B cell (primary cell): ENCODE measurements around the gene PRRT4. TPM values are rescaled to one million over a fixed set of nuclear protein-coding genes. Genes with fewer than 3 reads are reported as not detected.

Experiments used
- ATAC-seq: fragments of 200-7000 bp; cut with Tn5 transposase; one replicate; pipeline ENCODE4 v1.10.0; 2021; ENCODE audit warnings: low read depth, mild to moderate bottlenecking, moderate number of reproducible peaks, moderate library complexity
- CTCF ChIA-PET: fragments of 350-600 bp; sonication (Branson Sonifier 250); formaldehyde crosslinking; loops from one replicate; lab custom pipeline; 2021; ENCODE audit warnings: antibody characterized with exemption, inconsistent platforms; lab: Charles Lee
- POLR2A ChIA-PET: fragments of 350-600 bp; sonication (Branson Sonifier 250); formaldehyde crosslinking; loops from one replicate; lab custom pipeline; 2021; ENCODE audit warnings: antibody characterized with exemption; lab: Charles Lee
- DNase-seq: peaks from one replicate; pipeline ENCODE4 v3.0.0; 2013
- H2AFZ ChIP-seq: 2 replicates; pipeline ENCODE4 v1.6.1; 2012; ENCODE audit warnings: mild to moderate bottlenecking, low read depth, low read length; ENCODE audit not compliant: insufficient read depth, poor library complexity, severe bottlenecking
- H3K27ac ChIP-seq, 2 donors: 1 replicate in 1 of 2; 2 replicates in 1 of 2; pipeline ENCODE4 v1.5.1; 2012 to 2013; ENCODE audit warnings: low read length in 2 of 2, mild to moderate bottlenecking in 2 of 2, moderate library complexity in 1 of 2
- H3K27me3 ChIP-seq, 4 experiments: fragments of 200-600 bp in 1 of 4; sonication (generic) in 1 of 4; replicated peaks in 1 of 4; 1 replicate in 2 of 4; 2 replicates in 2 of 4; pipeline versions ENCODE4 v1.6.1 to v1.7.0; 2013 to 2016; ENCODE audit warnings: low read length in 3 of 4, mild to moderate bottlenecking in 2 of 4, mixed read lengths in 1 of 4, moderate library complexity in 1 of 4; ENCODE audit not compliant: insufficient read depth in 4 of 4, control insufficient read depth in 3 of 4; ENCODE audit errors: control extremely low read depth in 1 of 4
- H3K36me3 ChIP-seq, 2 experiments: replicated peaks in 1 of 2; 1 replicate in 1 of 2; 2 replicates in 1 of 2; pipeline versions ENCODE4 v1.6.1 to v1.7.1; 2013; ENCODE audit warnings: low read length in 1 of 2; ENCODE audit not compliant: insufficient read depth in 2 of 2, control insufficient read depth in 1 of 2; ENCODE audit errors: control extremely low read depth in 1 of 2, extremely low read depth in 1 of 2
- H3K4me1 ChIP-seq, 2 donors: fragments of 200-600 bp in 1 of 2; sonication (generic) in 1 of 2; 1 replicate in 1 of 2; 2 replicates in 1 of 2; pipeline versions ENCODE4 v1.5.1 to v1.6.1; 2013 to 2017; ENCODE audit warnings: low read length in 2 of 2; ENCODE audit not compliant: control insufficient read depth in 2 of 2, insufficient read depth in 2 of 2
- H3K4me2 ChIP-seq: replicated peaks from 2 replicates; pipeline ENCODE3; 2012; ENCODE audit warnings: mild to moderate bottlenecking, low read depth, low read length; ENCODE audit not compliant: poor library complexity, severe bottlenecking
- H3K4me3 ChIP-seq, 5 experiments: fragments of 200-600 bp in 1 of 5; sonication (generic) in 1 of 5; 1 replicate in 3 of 5; 2 replicates in 2 of 5; pipeline versions ENCODE4 v1.5.1 to v1.7.0; 2011 to 2016; ENCODE audit warnings: low read length in 4 of 5, mild to moderate bottlenecking in 4 of 5, low read depth in 2 of 5, control low read depth in 1 of 5, moderate library complexity in 1 of 5; ENCODE audit not compliant: insufficient read depth in 1 of 5; ENCODE audit errors: control extremely low read depth in 1 of 5, extremely low read depth in 1 of 5
- H3K79me2 ChIP-seq: fragments of 200-600 bp; sonication (generic); one replicate; pipeline ENCODE4 v1.6.0; 2016; ENCODE audit warnings: low read length; ENCODE audit not compliant: control insufficient read depth, insufficient read depth
- H3K9ac ChIP-seq: fragments of 200-600 bp; sonication (generic); 2 replicates; pipeline ENCODE4 v1.6.1; 2017; ENCODE audit warnings: mild to moderate bottlenecking, low read length, moderate library complexity
- H3K9me3 ChIP-seq, 3 donors: one replicate each; pipeline versions ENCODE4 v1.6.1 to v1.7.1; 2013; ENCODE audit warnings: low read length in 2 of 3; ENCODE audit not compliant: control insufficient read depth in 2 of 3, insufficient read depth in 1 of 3; ENCODE audit errors: control extremely low read depth in 1 of 3
- H4K20me1 ChIP-seq: 2 replicates; pipeline ENCODE4 v1.6.0; 2012; ENCODE audit warnings: mild to moderate bottlenecking, low read length; ENCODE audit not compliant: insufficient read depth, control insufficient read depth, poor library complexity, severe bottlenecking
- H3K27ac Mint-ChIP-seq: one replicate; pipeline ENCODE4 v1.8.0; 2021; ENCODE audit warnings: mixed read lengths
- H3K27me3 Mint-ChIP-seq: one replicate; pipeline ENCODE4 v1.8.0; 2021; ENCODE audit warnings: mixed read lengths
- H3K4me1 Mint-ChIP-seq: one replicate; pipeline ENCODE4 v1.8.0; 2021; ENCODE audit warnings: mixed read lengths
- H3K4me3 Mint-ChIP-seq: one replicate; pipeline ENCODE4 v1.8.0; 2021; ENCODE audit warnings: mixed read lengths
- H3K9me3 Mint-ChIP-seq: one replicate; pipeline ENCODE4 v1.8.0; 2022; ENCODE audit warnings: mixed read lengths; ENCODE audit not compliant: insufficient read depth
- EZH2 ChIP-seq: IDR thresholded peaks from 2 replicates; pipeline ENCODE4 v1.6.1; 2012; ENCODE audit warnings: borderline replicate concordance, low read depth, mild to moderate bottlenecking, moderate library complexity, low read length; ENCODE audit not compliant: insufficient read depth, poor library complexity, severe bottlenecking
- WGBS: methylation state at CpG from one replicate; pipeline ENCODE4 v1.1.5; 2013; ENCODE audit warnings: missing lambda C conversion rate; ENCODE audit not compliant: insufficient coverage; 5-methylcytosine and 5-hydroxymethylcytosine counted together
- intact Hi-C: fragments of 100-400 bp; cut with micrococcal nuclease; formaldehyde crosslinking; loops from one replicate; pipeline ENCODE4 v1.10.0; 2022
- polyA plus RNA-seq: library from polyadenylated mRNA; depleted of rRNA; stranded (reverse); fragments of >200 nt; gene quantifications from 2 replicates; pipeline ENCODE4 v1.2.3, GENCODE V29; 2012
- total RNA-seq, 2 donors: library from RNA; stranded (reverse); fragments of 120-200 nt in 1 of 2; gene quantifications; 1 replicate in 1 of 2; 2 replicates in 1 of 2; pipeline versions ENCODE4 v1.2.3 to v1.2.4, GENCODE V29; 2013 to 2022
- TF ChIP-seq, protein P1 (sequence below): fragments of 200-600 bp; IDR thresholded peaks from one replicate; pipeline ENCODE4 v1.8.0; 2022; ENCODE audit warnings: antibody characterized with exemption, mild to moderate bottlenecking

The PRRT4 gene
- total and polyA plus RNA-seq, 2 donors (not counting 1 experiment from before 2014, with no cell fraction given) = 0.04 to 0.20 TPM

DNA sequence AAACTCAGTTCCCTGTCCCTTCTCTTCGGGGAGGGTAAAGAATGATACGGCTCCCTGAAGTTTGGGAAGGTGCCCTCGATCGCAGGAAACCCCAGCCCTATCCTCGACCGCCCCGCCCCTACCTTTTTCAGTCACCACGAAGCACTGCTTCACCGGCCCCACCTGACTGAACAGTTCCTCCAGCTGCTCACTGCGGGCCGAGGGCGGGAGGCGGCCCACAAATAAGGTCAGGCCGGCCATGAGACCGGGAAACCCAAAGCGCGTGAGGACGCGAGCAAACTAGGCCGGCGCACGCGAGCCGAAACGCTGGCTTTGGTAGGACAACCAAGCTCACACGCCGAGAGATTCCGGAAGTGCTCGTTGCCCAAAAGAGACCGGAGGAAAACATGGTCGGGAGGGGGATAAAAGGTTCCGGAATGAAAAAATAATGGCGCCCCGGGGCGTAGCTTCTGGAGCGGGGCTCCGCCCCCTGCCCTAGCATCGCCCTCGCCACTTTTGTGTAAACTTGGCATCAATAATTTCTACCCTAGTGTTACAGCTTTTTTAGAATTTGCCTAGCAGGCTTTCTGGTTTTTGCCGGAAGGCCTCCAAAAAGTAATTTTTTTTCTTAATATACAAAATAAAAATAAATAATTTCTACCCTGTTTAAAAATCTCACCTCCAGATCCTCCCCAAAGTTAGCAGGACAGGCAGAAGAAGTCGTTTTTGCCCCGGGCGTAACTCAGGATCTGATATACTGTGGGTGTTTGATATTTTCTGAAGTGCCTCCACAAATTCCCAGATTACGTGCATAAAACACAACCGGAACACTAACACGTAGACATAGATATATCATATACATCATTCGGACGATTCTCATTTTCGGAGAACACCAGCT lies 17.7 kb downstream of the PRRT4 start, which contains the start of gene RBM28:
TSS of gene RBM28 (minus strand) at position 355 of the 877 bp plus-strand sequence. CDS start at position 240, 115 bp downstream.
- Histone ChIP-seq H3K4me3 (peak within 1 kb of the TSS; percentile 75 to 91 (median 81)), H3K9ac (peak within 1 kb of the TSS; percentile 83), H3K36me3 (peaks cover 0 to 8% of the 10 kb centered on the region in 2 experiments), H3K4me1 (peaks cover 15 to 19% of the 10 kb centered on the region in 2 donors), H3K27ac (peak within 1 kb of the TSS; percentile 71 to 76), H2AFZ (peak within 1 kb of the TSS; percentile 85), H4K20me1 (peaks cover 12% of the 10 kb centered on the region), H3K4me2 (peak within 1 kb of the TSS; percentile 78), H3K9me3 (peaks cover 0 to 2% (median 0%) of the 10 kb centered on the region in 3 donors), H3K27me3 (peaks cover 0 to 11% (median 1%) of the 10 kb centered on the region in 4 experiments), H3K79me2 (peaks cover 28% of the 10 kb centered on the region)
- POLR2A ChIA-PET = interaction anchor here (0.6 kb wide), 1 partner anchor 14 kb away, joined by 8 read pairs; no protein-coding TSS in a partner anchor
- DNase-seq = peak; percentile 95
- Mint-ChIP-seq H3K27me3 (peaks cover 14% of the 10 kb centered on the region), H3K27ac (peak within 1 kb of the TSS; percentile 96), H3K4me1 (peaks cover 28% of the 10 kb centered on the region), H3K9me3 (no peaks in the 10 kb centered on the region), H3K4me3 (peak within 1 kb of the TSS; percentile 98)
- TF ChIP-seq EZH2 = no peak
- TF ChIP-seq, protein P1, sequence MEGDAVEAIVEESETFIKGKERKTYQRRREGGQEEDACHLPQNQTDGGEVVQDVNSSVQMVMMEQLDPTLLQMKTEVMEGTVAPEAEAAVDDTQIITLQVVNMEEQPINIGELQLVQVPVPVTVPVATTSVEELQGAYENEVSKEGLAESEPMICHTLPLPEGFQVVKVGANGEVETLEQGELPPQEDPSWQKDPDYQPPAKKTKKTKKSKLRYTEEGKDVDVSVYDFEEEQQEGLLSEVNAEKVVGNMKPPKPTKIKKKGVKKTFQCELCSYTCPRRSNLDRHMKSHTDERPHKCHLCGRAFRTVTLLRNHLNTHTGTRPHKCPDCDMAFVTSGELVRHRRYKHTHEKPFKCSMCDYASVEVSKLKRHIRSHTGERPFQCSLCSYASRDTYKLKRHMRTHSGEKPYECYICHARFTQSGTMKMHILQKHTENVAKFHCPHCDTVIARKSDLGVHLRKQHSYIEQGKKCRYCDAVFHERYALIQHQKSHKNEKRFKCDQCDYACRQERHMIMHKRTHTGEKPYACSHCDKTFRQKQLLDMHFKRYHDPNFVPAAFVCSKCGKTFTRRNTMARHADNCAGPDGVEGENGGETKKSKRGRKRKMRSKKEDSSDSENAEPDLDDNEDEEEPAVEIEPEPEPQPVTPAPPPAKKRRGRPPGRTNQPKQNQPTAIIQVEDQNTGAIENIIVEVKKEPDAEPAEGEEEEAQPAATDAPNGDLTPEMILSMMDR = no peak
- ATAC-seq = peak; percentile 95
- CTCF ChIA-PET = interaction anchor here (0.6 to 3.1 kb wide), 11 partner anchors 9 to 130 kb away, joined by 3 to 14 read pairs (median 4); partner anchors contain the start of gene HILPDA
- intact Hi-C loops = loop anchor here (5.0 to 10.0 kb wide), 6 partner anchors 64 to 951 kb away; partner anchors contain the start of genes AHCYL2, CALU, HILPDA and IMPDH1
- WGBS = under 1% methylated on average over 31 of the region's 49 CpGs
